ENCODE data around the gene AAK1. TPM values are rescaled to one million over a fixed set of nuclear protein-coding genes. Genes with fewer than 3 reads are reported as not detected.

AAK1 gene
- total and polyA plus RNA-seq, 10 of the 15 experiments (the other 5 are each of a cell fraction or from before 2014, with no cell fraction given): 2.9 to 41.4 (median 17.5) TPM

- 95% methylated on average over 1 of the region's 1 CpG for WGBS (ENCODE audit: insufficient coverage, insufficient replicate concordance, low lambda C conversion rate, missing lambda C conversion rate)
- no peak for TF ChIP-seq BCL3 (IDR thresholded peaks at IDR 0.05; ENCODE audit: borderline replicate concordance, insufficient read depth, low read depth, low read length, poor library complexity, severe bottlenecking)
- TF ChIP-seq FOXM1 (IDR thresholded peaks at IDR 0.05; ENCODE audit: low read depth, low read length): no peak
- no peak for TF ChIP-seq ZBTB4 (CRISPR knock-in tag; IDR thresholded peaks at IDR 0.05)
- no peak for TF ChIP-seq MEF2B (IDR thresholded peaks at IDR 0.05; ENCODE audit: partially characterized antibody, poor library complexity, severe bottlenecking)
- TF ChIP-seq ATF3 (IDR thresholded peaks at IDR 0.05; ENCODE audit: borderline replicate concordance, extremely low read depth, low read depth, low read length): no peak
- TF ChIP-seq SMAD1 (IDR thresholded peaks at IDR 0.05; ENCODE audit: low read depth, partially characterized antibody): no peak
- no peak for TF ChIP-seq SMAD5 (IDR thresholded peaks at IDR 0.05; ENCODE audit: low read depth)
- no peak for TF ChIP-seq ZNF592 (IDR thresholded peaks at IDR 0.05)
- no peak for TF ChIP-seq KAT2A (conservative IDR thresholded peaks at IDR 0.05; ENCODE audit: control insufficient read depth, low read depth, low read length)
- no peak for TF ChIP-seq SIN3A (IDR thresholded peaks at IDR 0.05; ENCODE audit: low read depth, low read length)
- no peak for TF ChIP-seq BCLAF1 (IDR thresholded peaks at IDR 0.05)
Observed at GRCh38 chr2:69624611-69625010, 18.9 kb downstream of the AAK1 start.

More at GRCh38 chr2:69624611-69625010, 18.9 kb downstream of the AAK1 start:
- no peak for FAIRE-seq
- Histone ChIP-seq H3K79me2 (ENCODE audit: control insufficient read depth, insufficient read depth, low read length) (peaks cover 37% of the 10 kb centered on the region), H3K36me3 (ENCODE audit: control insufficient read depth in 2 of 2, insufficient read depth in 2 of 2, low read length in 1 of 2) (no peaks in the 10 kb centered on the region; a peak in 1 of 4 replicates), H3K27ac (ENCODE audit: control insufficient read depth, insufficient read depth) (no peak overlapping the region), H3K4me3 (no peak overlapping the region), H3K9me3 (replicated peaks; ENCODE audit: control insufficient read depth, insufficient read depth, low read length) (peaks cover 1% of the 10 kb centered on the region; the same call in 1 of the 3 replicates), H3K27me3 (replicated peaks in 1 of 2; ENCODE audit: control insufficient read depth in 2 of 2, insufficient read depth in 2 of 2, low read length in 1 of 2) (no peaks in the 10 kb centered on the region), H4K20me1 (ENCODE audit: control insufficient read depth, insufficient read depth) (no peaks in the 10 kb centered on the region), H3K9ac (ENCODE audit: control insufficient read depth, insufficient read depth, low read length) (no peak overlapping the region), H2AFZ (ENCODE audit: control insufficient read depth, low read depth, low read length) (no peak overlapping the region), H3K4me2 (ENCODE audit: control insufficient read depth, insufficient read depth) (no peak overlapping the region), H3K4me1 (ENCODE audit: control insufficient read depth, insufficient read depth, low read length) (peaks cover 26% of the 10 kb centered on the region)
- SMC1A ChIA-PET (ENCODE audit: uncharacterized antibody, unreplicated experiment): no interaction called here
- ATAC-seq: no peak
- CTCF ChIA-PET: interaction anchor here (1.1 kb wide), 1 partner anchor 60 kb away, joined by 4 read pairs; no protein-coding TSS in a partner anchor
- intact Hi-C loops (cut with micrococcal nuclease; ENCODE audit: unreplicated experiment): no loop called here
- POLR2A ChIA-PET: no interaction called here
- no TSS peak for BruUV-seq (replicated peaks)
- DNase-seq (ENCODE audit: low read depth, low spot score): no peak
- RAD21 ChIA-PET (ENCODE audit: unreplicated experiment): no interaction called here
- in situ Hi-C loops (cut with MboI): no loop called here

All from GM12878 (cell line).